GM11168 (cell line): ENCODE measurements around the gene ARPC1A.
"Not testable (repeated sequence)": the region's sequence is repeated elsewhere in the genome, so short reads cannot be mapped to it uniquely, and the experiment has no call there.

Experiments used
- in situ Hi-C: fragments of 300-500 bp; cut with MboI; formaldehyde crosslinking; loops from one replicate; pipeline ENCODE4 v1.12.0; 2022; ENCODE audit warnings: low sequenced_read_pairs; ENCODE audit not compliant: unreplicated experiment

Gene ARPC1A

DNA sequence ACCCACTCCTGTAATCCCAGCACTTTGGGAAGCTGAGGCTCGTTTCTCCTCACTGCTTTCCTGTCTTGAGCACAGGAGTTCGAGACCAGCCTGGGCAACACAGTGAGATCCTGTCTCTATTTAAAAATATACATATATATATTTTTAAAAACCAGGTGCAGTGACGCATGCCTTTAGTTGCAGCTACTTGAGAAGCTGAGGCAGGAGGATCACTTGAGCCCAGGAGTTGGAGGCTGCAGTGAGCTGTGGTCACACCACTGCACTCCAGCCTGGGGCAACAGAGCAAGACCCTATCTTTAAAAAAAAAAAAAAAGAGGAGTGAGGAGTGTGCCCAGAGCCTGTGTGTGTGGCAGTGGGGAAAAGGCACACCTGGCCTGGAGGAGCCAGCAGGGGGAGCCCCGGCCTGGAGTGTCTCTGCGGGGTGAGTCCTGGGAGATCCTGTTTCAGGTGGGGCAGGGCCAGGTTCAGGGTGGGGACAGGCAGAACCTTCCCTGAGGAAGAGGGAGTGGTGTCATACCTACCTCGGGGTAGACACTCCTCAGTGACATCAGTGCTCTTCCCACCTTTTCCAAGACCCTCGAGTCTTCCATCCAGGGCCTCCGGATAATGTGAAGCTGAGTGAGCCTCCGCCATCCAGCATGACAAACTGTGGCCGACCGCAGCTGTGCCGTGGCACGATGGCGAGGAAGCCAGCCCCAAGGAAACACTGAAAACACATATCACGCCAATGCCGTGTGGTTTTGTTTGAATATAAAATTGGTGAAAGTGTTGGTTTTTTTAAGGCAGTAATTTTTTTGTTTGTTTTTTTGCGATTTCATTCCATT is 39.8 kb downstream of the ARPC1A start:
- in situ Hi-C loops: no loop called here

- in situ Hi-C loops: no loop called here
Observed at GRCh38 chr7:99366646-99367045, 40.9 kb downstream of the ARPC1A start.

GRCh38 chr7:99368750-99369389 is 43.2 kb downstream of the ARPC1A start:
- in situ Hi-C loops: no loop called here

- in situ Hi-C loops: no loop called here
Observed at GRCh38 chr7:99369767-99370391, 44.2 kb downstream of the ARPC1A start.

GRCh38 chr7:99371376-99371920 is 45.8 kb downstream of the ARPC1A start:
- in situ Hi-C loops: no loop called here

GRCh38 chr7:99372275-99373090 is 46.8 kb downstream of the ARPC1A start:
- in situ Hi-C loops: no loop called here

GRCh38 chr7:99373091-99374066 is 47.7 kb downstream of the ARPC1A start:
- in situ Hi-C loops: no loop called here

DNA sequence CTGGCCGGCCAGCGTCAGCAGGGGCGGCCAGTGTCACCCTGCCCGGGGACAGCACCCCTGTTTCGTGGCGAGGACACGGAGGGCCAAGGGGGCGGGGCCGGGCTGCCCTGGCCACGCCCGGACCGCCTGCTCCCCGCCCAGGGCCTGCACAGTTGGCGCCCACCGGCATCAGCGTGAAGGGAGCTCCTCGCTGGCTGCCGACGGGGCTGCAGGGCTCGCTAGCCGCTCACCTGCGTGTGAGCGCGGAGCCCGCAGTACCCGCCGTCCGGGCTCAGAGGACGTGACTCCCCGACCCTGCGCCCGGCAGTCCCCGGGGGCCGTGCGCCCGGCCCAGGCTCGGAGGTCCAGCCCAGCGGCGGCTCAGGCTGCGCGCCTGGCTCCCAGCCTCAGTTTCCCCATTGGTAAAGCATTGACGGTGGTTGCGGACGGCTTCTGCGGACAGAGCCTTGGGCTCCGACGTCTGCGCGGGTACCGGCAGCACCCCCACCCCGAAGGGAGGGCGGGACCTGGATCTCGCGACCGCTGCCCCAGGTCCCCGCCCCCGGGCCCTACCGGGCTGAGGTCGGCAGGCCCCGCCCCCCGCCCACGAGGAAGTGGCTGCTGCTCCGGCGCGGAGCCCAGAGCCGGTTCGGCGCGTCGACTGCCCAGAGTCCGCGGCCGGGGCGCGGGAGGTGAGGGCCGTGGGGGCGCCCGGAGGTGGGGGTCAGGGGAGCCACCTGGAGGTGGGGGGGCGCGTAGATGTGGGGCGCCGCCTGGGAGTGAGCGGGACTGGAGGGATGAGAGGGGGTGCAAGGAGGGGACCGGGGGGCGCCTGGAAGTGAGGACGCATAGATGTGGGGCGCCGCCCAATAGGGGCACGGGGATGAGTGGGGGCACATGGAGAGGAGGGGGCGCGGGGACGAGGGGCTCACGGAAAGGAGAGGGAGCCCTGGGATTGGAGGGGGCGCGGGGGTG is 48.7 kb downstream of the ARPC1A start, which contains the start of gene ARPC1B:
Gene ARPC1B (plus strand): TSS at position 620 of the 954 bp plus-strand sequence. CDS start 10,985 bp downstream, outside the sequence.
- in situ Hi-C loops: no loop called here

GRCh38 chr7:99375070-99375807 is 49.5 kb downstream of the ARPC1A start:
- in situ Hi-C loops: no loop called here

- in situ Hi-C loops: no loop called here
Observed at GRCh38 chr7:99379043-99379577, 53.4 kb downstream of the ARPC1A start.

DNA sequence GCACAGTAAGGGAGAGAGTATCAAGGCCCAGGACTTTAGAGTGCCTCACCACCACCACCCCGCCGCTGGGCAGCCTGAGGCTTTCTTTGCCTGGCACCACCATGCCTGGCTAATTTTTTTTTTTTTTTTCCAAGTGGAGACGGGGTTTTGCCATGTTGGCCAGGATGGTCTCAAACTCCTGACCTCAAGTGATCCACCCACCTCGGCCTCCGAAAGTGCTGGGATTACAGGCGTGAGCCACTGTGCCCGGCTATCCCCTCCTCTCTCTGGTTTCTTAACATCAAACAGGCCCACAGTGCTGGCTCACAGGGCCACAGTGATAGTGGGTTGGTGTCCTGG is 54.0 kb downstream of the ARPC1A start:
- in situ Hi-C loops: not testable (repeated sequence)

DNA sequence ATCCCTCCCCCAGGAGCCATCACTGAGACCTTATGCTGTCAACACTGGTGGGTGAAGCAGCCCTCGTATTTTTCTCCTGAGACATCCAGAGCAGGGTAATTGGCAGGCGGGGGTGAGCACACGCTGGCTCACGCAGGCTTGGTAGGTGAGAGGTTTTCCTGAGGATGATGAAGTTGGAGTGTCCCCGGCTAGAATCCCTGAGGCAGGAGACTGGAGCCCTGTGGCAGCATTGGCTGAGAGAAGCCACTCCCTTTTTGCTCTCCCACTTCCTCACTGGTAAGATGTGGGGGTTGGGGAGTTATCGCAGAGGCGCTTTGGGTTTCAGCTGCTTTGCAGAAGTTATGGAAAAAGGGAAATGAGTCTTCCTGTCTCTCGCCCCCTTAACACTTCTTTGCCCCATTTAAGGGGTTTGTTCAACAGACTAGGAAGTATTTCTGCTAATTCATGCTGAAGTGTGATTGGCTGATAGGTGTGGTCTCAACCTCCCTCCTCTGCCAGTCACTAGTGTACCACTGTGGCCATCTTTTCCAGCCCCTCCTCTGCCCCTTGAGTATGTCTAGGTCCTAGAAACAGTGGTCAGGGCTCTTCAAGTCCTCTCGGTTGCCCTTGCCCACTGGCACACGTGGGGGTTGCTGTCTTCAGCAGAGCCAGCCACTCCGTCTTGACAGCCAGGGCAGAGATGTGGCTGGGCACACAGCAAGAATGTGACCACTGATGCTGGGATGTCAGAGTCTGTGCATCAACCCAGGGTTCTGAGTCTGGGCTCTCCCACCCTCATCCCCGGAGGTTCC is 54.5 kb downstream of the ARPC1A start:
- in situ Hi-C loops: no loop called here

DNA sequence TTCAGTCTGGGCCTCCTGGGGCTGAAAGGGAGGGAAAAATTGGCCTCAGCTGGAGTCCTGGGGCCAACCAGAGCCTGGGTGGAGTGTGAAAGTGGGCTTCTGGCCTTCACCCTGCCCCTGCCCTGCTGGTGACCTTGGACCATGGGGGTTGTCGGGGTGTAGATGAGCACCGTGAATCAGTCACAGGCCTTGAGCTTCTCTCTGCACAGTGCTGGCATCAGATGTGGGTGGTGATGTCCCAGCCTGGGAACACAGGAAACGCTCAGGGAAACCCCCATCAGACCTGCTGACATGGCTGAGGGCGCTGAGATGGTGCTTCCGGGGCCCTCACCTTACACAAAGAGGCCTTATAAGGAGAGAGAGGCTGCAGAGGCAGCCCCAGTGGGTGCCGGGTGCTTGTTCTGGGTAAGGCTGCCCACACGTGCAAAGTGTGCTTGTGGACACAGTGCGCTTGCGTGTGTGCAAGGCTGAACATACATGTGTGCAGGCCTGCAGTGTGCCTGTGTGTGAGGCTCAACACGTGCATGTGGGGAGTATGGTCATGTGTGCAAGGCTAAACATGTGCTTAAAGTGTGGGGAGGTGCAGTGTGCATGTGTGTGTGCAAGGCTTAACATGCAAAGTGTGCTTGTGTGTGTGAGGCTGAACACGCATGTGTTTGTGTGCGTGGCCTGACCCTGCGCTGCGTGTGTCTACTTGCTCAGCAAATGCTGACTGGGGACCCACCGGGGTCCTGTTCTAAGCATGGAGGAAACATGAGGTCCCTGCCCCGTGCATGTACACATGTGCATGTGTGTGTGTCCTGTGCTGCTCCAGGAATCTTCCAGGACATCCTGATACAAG is 55.3 kb downstream of the ARPC1A start:
- in situ Hi-C loops: no loop called here

DNA sequence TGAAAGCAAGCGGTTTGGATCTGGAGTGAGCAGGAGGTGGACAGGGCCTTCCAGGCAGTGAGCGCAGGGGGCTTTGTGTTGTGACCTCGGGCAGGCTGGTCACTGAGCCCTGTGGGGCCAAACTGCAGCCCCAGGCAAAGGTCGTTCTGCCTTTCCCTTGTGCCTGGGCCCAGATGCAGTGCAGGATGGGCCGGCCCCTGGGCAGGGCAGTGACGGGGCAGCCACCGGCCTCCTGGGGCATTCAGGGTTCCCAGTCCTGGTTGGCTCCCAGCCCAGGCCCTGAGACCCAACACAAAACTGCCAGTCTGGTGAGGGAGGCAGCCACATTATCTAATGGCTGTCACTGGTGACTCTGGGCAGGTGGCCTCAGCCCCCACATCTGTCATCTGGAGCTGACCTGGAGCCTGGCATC is 56.0 kb downstream of the ARPC1A start:
- in situ Hi-C loops: no loop called here

DNA sequence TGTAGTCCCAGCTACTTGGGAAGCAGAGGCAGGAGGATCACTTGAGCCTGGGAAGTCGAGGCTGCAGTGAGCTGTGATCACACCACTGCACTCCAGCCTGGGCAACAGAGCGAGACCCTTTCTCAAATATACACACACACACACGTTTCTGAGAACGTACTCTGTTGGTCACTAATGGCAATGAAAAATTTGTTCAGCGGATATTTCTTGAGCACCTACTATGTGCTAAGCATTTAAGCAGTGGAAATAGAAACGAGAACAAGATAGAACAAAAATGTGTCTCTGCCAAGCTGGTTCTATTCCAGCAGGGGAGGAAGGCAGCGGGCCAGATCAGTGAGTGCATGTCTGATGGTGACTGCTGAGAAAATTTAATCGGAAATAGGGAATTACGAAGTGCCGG is 57.5 kb downstream of the ARPC1A start:
- in situ Hi-C loops: no loop called here
